NB4 (cell line): ENCODE measurements around the gene TBC1D30.
"Not testable (repeated sequence)": the region's sequence is repeated elsewhere in the genome, so short reads cannot be mapped to it uniquely, and the experiment has no call there.

Experiments
- DNase-seq: peaks from one replicate; pipeline ENCODE4 v3.0.0; 2010; ENCODE audit warnings: low read depth
- H3K4me3 ChIP-seq: one replicate; pipeline ENCODE4 v1.5.1; 2011; ENCODE audit warnings: mild to moderate bottlenecking, low read depth, low read length, moderate library complexity
- CTCF ChIP-seq: IDR thresholded peaks from one replicate; pipeline ENCODE4 v1.5.1; 2012; ENCODE audit warnings: low read depth, low read length
- MAX ChIP-seq: IDR thresholded peaks from 2 replicates; pipeline ENCODE4 v1.6.1; 2011; ENCODE audit warnings: low read depth, low read length
- MYC ChIP-seq: IDR thresholded peaks from 2 replicates; pipeline ENCODE4 v1.6.1; 2011; ENCODE audit warnings: low read depth, low read length
- POLR2A ChIP-seq: IDR thresholded peaks from 2 replicates; pipeline ENCODE4 v1.6.1; 2011; ENCODE audit warnings: mild to moderate bottlenecking; ENCODE audit not compliant: insufficient read length; ENCODE audit errors: extremely low read depth

Gene TBC1D30

GRCh38 chr12:64836856-64837255, 12.4 kb downstream of the TBC1D30 start:
- DNase-seq = no peak
- no peak for TF ChIP-seq MAX
- no peak for TF ChIP-seq CTCF
- H3K4me3 ChIP-seq = no peak overlapping the region

GRCh38 chr12:64837427-64837826, 13.0 kb downstream of the TBC1D30 start:
- H3K4me3 ChIP-seq = no peak overlapping the region
- TF ChIP-seq CTCF (no peak), MYC (no peak), MAX (no peak), POLR2A (no peak)
- no peak for DNase-seq

GRCh38 chr12:64840119-64840518, 15.7 kb downstream of the TBC1D30 start:
- TF ChIP-seq POLR2A = no peak
- TF ChIP-seq MAX = no peak
- no peak for TF ChIP-seq MYC
- H3K4me3 ChIP-seq = no peak overlapping the region
- no peak for DNase-seq

- DNase-seq = no peak
- H3K4me3 ChIP-seq = no peak overlapping the region
- no peak for TF ChIP-seq CTCF
- no peak for TF ChIP-seq POLR2A
- TF ChIP-seq MAX = no peak
- no peak for TF ChIP-seq MYC
Observed at GRCh38 chr12:64840949-64841717, 16.7 kb downstream of the TBC1D30 start.

GRCh38 chr12:64848409-64848808, 24.0 kb downstream of the TBC1D30 start:
- not testable (repeated sequence) for DNase-seq, H3K4me3 ChIP-seq

GRCh38 chr12:64858882-64859605, 34.6 kb downstream of the TBC1D30 start:
- TF ChIP-seq MAX (no peak), POLR2A (no peak), CTCF (no peak)
- no peak for DNase-seq
- no peak overlapping the region for H3K4me3 ChIP-seq
